AG08395 (cell line): ENCODE measurements around the gene CD40.

Experiments
- DNase-seq: peaks from one replicate; pipeline ENCODE4 v3.0.0; 2012; ENCODE audit warnings: mixed read lengths, low spot score

Gene CD40

GRCh38 chr20:46122516-46123481 is 4.7 kb downstream of the CD40 start:
- DNase-seq = no peak

- no peak for DNase-seq
These were observed 5.5 kb downstream of the CD40 start for GRCh38 chr20:46123482-46124245.

- no peak for DNase-seq
These were observed 8.4 kb downstream of the CD40 start for GRCh38 chr20:46126440-46127056.

- DNase-seq = no peak
These were observed 9.4 kb downstream of the CD40 start for GRCh38 chr20:46127396-46128010.

- peak; percentile 27 for DNase-seq
These were observed 10.4 kb downstream of the CD40 start for GRCh38 chr20:46128310-46129151.

GRCh38 chr20:46129955-46130481 is 11.9 kb downstream of the CD40 start:
- DNase-seq = no peak

GRCh38 chr20:46130534-46130933 is 12.4 kb downstream of the CD40 start:
- no peak for DNase-seq

GRCh38 chr20:46131396-46131795 is 13.3 kb downstream of the CD40 start:
- peak; percentile 13 for DNase-seq

- peak; percentile 77 for DNase-seq
These were observed 14.6 kb downstream of the CD40 start for GRCh38 chr20:46132705-46133120.

GRCh38 chr20:46133886-46134654 is 16.0 kb downstream of the CD40 start:
- DNase-seq = no peak

GRCh38 chr20:46134716-46135115 is 16.6 kb downstream of the CD40 start:
- no peak for DNase-seq

- DNase-seq = no peak
These were observed 17.9 kb downstream of the CD40 start for GRCh38 chr20:46135856-46136633.

GRCh38 chr20:46137816-46138215 is 19.7 kb downstream of the CD40 start:
- DNase-seq = no peak

GRCh38 chr20:46139266-46139889 is 21.3 kb downstream of the CD40 start:
- no peak for DNase-seq

- DNase-seq = no peak
These were observed 21.9 kb downstream of the CD40 start for GRCh38 chr20:46139908-46140482.

- no peak for DNase-seq
These were observed 24.0 kb downstream of the CD40 start for GRCh38 chr20:46142124-46142523.

GRCh38 chr20:46144432-46145025 is 26.4 kb downstream of the CD40 start:
- no peak for DNase-seq

- no peak for DNase-seq
These were observed 27.6 kb downstream of the CD40 start for GRCh38 chr20:46145713-46146112.
